Keratinocyte (primary cell): ENCODE results near the gene NAMPT. TPM values are rescaled to one million over a fixed set of nuclear protein-coding genes. Genes with fewer than 3 reads are reported as not detected.
A peak's percentile ranks its signal among the peaks of the same experiment; 100 is the strongest.

ENCODE experiments used
- DNase-seq: peaks from one replicate; pipeline ENCODE4 v3.0.0-alpha.2; 2011; ENCODE audit warnings: low read depth, missing footprints, low spot score
- FAIRE-seq: peaks from 2 replicates; lab custom pipeline; 2011; peaks lifted over from hg19 to GRCh38; lab: Jason Lieb, UNC
- H2AFZ ChIP-seq: 2 replicates; pipeline ENCODE4 v1.6.0; 2012; ENCODE audit warnings: low read length, control low read depth, inconsistent platforms; ENCODE audit not compliant: control insufficient read depth
- H3K27ac ChIP-seq: 2 replicates; pipeline ENCODE4 v1.5.1; 2011; ENCODE audit warnings: low read length; ENCODE audit not compliant: control insufficient read depth, insufficient read depth
- H3K27me3 ChIP-seq: 3 replicates; pipeline ENCODE4 v1.6.0; 2011; ENCODE audit warnings: low read length; ENCODE audit not compliant: control insufficient read depth, insufficient read depth; ENCODE audit errors: extremely low read depth
- H3K36me3 ChIP-seq, 2 experiments: 2 replicates in 1 of 2; 3 replicates in 1 of 2; pipeline ENCODE4 v1.5.1; 2011; ENCODE audit warnings: low read length in 2 of 2, mild to moderate bottlenecking in 1 of 2; ENCODE audit not compliant: control insufficient read depth in 2 of 2, insufficient read depth in 2 of 2; ENCODE audit errors: extremely low read depth in 1 of 2
- H3K4me1 ChIP-seq: 3 replicates; pipeline ENCODE4 v1.5.1; 2011; ENCODE audit warnings: low read length; ENCODE audit not compliant: control insufficient read depth, insufficient read depth; ENCODE audit errors: extremely low read depth
- H3K4me2 ChIP-seq: 3 replicates; pipeline ENCODE4 v1.6.0; 2011; ENCODE audit warnings: low read depth, low read length; ENCODE audit not compliant: control insufficient read depth, insufficient read depth; ENCODE audit errors: extremely low read depth
- H3K4me3 ChIP-seq, 3 experiments: fragments of 200-600 bp in 1 of 3; sonication (generic) in 1 of 3; 2 replicates in 2 of 3; 3 replicates in 1 of 3; pipeline ENCODE4 v1.5.1; 2011 to 2016; ENCODE audit warnings: low read length in 3 of 3, mild to moderate bottlenecking in 3 of 3, control low read depth in 2 of 3, inconsistent platforms in 1 of 3, low read depth in 1 of 3, mixed read lengths in 1 of 3, mixed run types in 1 of 3, moderate library complexity in 1 of 3; ENCODE audit not compliant: control insufficient read depth in 2 of 3, insufficient read depth in 2 of 3; ENCODE audit errors: extremely low read depth in 1 of 3
- H3K79me2 ChIP-seq: 2 replicates; pipeline ENCODE4 v1.6.0; 2012; ENCODE audit warnings: low read length; ENCODE audit not compliant: control insufficient read depth, insufficient read depth
- H3K9ac ChIP-seq: 3 replicates; pipeline ENCODE4 v1.6.0; 2011; ENCODE audit warnings: low read length; ENCODE audit not compliant: control insufficient read depth, insufficient read depth; ENCODE audit errors: extremely low read depth
- H3K9me1 ChIP-seq: 3 replicates; pipeline ENCODE4 v1.6.0; 2011; ENCODE audit warnings: low read length; ENCODE audit not compliant: control insufficient read depth, insufficient read depth; ENCODE audit errors: extremely low read depth
- H3K9me3 ChIP-seq: 2 replicates; pipeline ENCODE4 v1.5.1; 2012; ENCODE audit warnings: low read depth, low read length; ENCODE audit not compliant: control insufficient read depth
- H4K20me1 ChIP-seq: 3 replicates; pipeline ENCODE4 v1.6.0; 2011; ENCODE audit warnings: low read length; ENCODE audit not compliant: control insufficient read depth, insufficient read depth; ENCODE audit errors: extremely low read depth
- CTCF ChIP-seq, 3 experiments: IDR thresholded peaks in 1 of 3; conservative IDR thresholded peaks in 1 of 3; optimal IDR thresholded peaks in 1 of 3; 2 replicates in 2 of 3; 3 replicates in 1 of 3; pipeline versions ENCODE3 to v1.5.1; 2011; ENCODE audit warnings: low read length in 3 of 3, mild to moderate bottlenecking in 3 of 3, moderate library complexity in 2 of 3, control low read depth in 1 of 3, inconsistent platforms in 1 of 3; ENCODE audit not compliant: insufficient read depth in 2 of 3; ENCODE audit errors: extremely low read depth in 1 of 3
- EZH2 ChIP-seq: IDR thresholded peaks from one replicate; pipeline ENCODE4 v1.6.1; 2012; ENCODE audit warnings: inconsistent platforms, mild to moderate bottlenecking, low read length, moderate library complexity
- dilution Hi-C: fragments of 300-500 bp; cut with MboI; formaldehyde crosslinking; loops from one replicate; pipeline ENCODE4 v1.7.0; 2020; ENCODE audit warnings: low sequenced_read_pairs; ENCODE audit not compliant: extremely low pct_ligation_motif_present
- polyA plus RNA-seq, 5 experiments: library from polyadenylated mRNA; depleted of rRNA in 3 of 5; stranded (reverse) in 3 of 5; stranded (forward) in 1 of 5; unstranded in 1 of 5; fragments of >200 nt; gene quantifications; 1 replicate in 1 of 5; 2 replicates in 3 of 5; 3 replicates in 1 of 5; pipeline versions ENCODE4 v1.2.1 to v1.2.3, GENCODE V29; 2011 to 2012; ENCODE audit warnings: missing spikeins in 2 of 5, low read depth in 1 of 5, low replicate concordance in 1 of 5

Gene NAMPT
- polyA plus RNA-seq, 1 donor (not counting 4 experiments of a cell fraction or from before 2014, with no cell fraction given) = 94.2 TPM

GRCh38 chr7:106282852-106283251 is 1.9 kb downstream of the NAMPT start:
- peaks cover 13% of the 10 kb centered on the region for H3K4me1 ChIP-seq
- peak overlapping the region; percentile 97 for H3K9ac ChIP-seq
- TF ChIP-seq CTCF (optimal IDR thresholded peaks at IDR 0.05 in 1 of 3, IDR thresholded peaks at IDR 0.05 in 1 of 3, conservative IDR thresholded peaks at IDR 0.05 in 1 of 3; ENCODE audit: extremely low read depth in 1 of 3, insufficient read depth in 2 of 3, low read length in 3 of 3) = no peak
- TF ChIP-seq EZH2 = no peak
- no peak for DNase-seq
- no peak overlapping the region for H2AFZ ChIP-seq
- peak overlapping the region in 2 of 3 experiments; percentile 93 to 99 for H3K4me3 ChIP-seq
- H3K9me1 ChIP-seq = peaks cover 5% of the 10 kb centered on the region
- no peaks in the 10 kb centered on the region for H3K9me3 ChIP-seq
- H3K27ac ChIP-seq = no peak overlapping the region
- peaks cover 63% of the 10 kb centered on the region for H3K79me2 ChIP-seq
- no peaks in the 10 kb centered on the region for H3K36me3 ChIP-seq
- peaks cover 3% of the 10 kb centered on the region for H4K20me1 ChIP-seq
- dilution Hi-C loops = no loop called here
- peak overlapping the region; percentile 81 for H3K4me2 ChIP-seq
- FAIRE-seq = no peak
- H3K27me3 ChIP-seq = no peaks in the 10 kb centered on the region

- Histone ChIP-seq H3K36me3 (no peaks in the 10 kb centered on the region), H3K27ac (no peak overlapping the region), H3K27me3 (no peaks in the 10 kb centered on the region), H3K4me3 (peak overlapping the region in 2 of 3 experiments; percentile 93 to 99), H3K4me2 (peak overlapping the region; percentile 81), H3K9ac (no peak overlapping the region), H4K20me1 (peaks cover 3% of the 10 kb centered on the region), H3K79me2 (peaks cover 67% of the 10 kb centered on the region), H3K9me3 (no peaks in the 10 kb centered on the region), H3K9me1 (peaks cover 5% of the 10 kb centered on the region), H2AFZ (no peak overlapping the region), H3K4me1 (peaks cover 13% of the 10 kb centered on the region)
- dilution Hi-C loops = no loop called here
- no peak for TF ChIP-seq EZH2
- TF ChIP-seq CTCF (optimal IDR thresholded peaks at IDR 0.05 in 1 of 3, IDR thresholded peaks at IDR 0.05 in 1 of 3, conservative IDR thresholded peaks at IDR 0.05 in 1 of 3; ENCODE audit: extremely low read depth in 1 of 3, insufficient read depth in 2 of 3, low read length in 3 of 3) = no peak
- no peak for FAIRE-seq
- no peak for DNase-seq
These were observed 2.4 kb downstream of the NAMPT start for GRCh38 chr7:106282390-106282789.
